Hematopoietic multipotent progenitor cell treated with erythropoietin and hydrocortisone succinate and interleukin-3 and kit ligand, for 8 days (in vitro differentiated cells): ENCODE measurements around the gene HSDL2.
A peak's percentile ranks its signal among the peaks of the same experiment; 100 is the strongest.
"Not testable (repeated sequence)": the region's sequence is repeated elsewhere in the genome, so short reads cannot be mapped to it uniquely, and the experiment has no call there.

ENCODE experiments used
- DNase-seq: peaks from one replicate; pipeline ENCODE4 v3.0.0-alpha.2; 2015

HSDL2 gene

DNA sequence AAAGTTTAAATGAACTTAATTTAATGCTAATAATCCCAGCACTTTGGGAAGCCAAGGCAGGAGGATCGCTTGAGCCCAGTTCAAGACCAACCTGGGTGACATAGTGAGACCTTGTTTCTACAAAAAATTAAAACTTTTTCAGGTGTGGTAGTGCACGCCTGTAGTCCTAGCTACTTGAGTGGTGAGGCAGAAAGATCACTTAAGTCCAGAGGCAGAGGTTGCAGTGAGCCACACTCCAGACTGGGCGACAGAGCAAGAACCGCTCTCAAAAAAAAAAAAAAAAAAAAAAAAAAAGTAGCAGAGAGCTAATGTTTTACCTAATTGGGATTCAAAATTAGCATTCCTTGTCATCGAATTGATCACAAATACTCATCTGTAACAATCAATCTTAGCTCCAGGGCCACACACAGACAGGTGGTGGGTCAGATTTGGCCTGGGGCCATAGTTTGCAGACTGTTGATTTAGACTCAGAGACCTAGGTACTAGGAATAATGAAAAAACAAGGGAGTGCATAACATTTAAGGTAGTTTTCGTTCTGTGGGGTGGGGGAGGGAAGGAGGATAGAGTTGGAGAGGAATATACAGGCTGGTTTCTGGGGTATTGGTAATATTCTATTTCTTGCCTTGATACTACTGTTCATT lies 21.4 kb downstream of the HSDL2 start:
- no peak for DNase-seq

DNA sequence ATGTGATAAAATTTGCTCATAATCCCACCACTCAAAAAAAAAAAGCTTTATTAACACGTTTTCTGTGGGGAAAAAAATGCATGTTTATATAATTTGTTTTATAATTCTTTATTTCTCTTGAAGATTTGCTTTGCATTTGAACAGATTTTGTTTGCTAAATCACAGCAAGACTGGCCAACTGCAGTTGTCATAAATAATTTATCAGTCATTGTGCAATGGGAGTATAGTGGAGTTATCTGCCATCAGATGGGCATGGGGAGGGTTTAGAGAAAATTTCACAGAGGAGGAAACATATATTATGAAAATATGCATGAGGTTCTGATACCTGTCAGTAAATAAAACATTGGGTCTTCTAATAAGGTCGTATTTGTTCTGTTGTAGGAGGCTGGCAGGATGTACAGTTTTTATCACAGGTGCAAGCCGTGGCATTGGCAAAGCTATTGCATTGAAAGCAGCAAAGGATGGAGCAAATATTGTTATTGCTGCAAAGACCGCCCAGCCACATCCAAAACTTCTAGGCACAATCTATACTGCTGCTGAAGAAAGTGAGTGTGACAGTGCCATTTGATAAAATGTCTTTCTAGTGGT lies 23.8 kb downstream of the HSDL2 start:
- no peak for DNase-seq

DNA sequence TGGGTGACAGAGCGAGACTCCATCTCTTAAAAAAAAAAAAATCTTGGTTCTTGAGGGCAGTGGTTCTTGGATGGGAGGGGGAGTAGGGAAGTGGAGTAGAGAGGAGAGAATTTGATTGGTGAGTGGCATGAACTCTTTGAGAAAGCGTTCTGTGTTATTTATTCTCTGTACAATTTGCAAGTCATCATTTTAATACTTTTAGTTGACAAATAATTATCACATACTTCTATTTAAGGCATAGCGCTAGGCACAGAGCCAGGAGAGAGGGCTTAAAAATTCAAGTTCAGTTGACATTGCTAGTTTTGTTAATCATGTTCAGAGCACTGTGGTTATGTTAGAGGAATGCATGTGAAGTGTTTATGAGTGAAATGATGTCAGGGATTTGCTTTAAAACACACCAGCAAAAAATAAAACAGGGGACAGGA lies 24.6 kb downstream of the HSDL2 start:
- no peak for DNase-seq

DNA sequence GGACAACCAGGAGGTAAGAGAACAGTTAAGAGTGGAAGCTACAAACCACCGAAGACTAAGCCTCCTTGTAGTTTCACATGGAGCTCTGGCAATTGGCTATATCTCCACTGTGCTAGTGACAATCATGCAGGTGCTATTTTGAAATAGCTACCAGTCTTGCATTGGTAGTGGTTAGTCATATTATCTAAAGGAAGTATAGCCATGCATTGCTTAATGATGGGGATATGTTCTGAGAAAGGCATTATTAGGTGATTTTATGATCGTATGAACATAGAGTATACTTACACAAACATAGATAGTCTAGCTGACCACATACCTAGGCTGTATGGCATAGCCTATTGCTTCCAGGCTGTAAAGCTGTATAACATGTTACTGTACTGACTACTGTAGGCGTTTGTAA lies 28.4 kb downstream of the HSDL2 start:
- peak; percentile 9 for DNase-seq

DNA sequence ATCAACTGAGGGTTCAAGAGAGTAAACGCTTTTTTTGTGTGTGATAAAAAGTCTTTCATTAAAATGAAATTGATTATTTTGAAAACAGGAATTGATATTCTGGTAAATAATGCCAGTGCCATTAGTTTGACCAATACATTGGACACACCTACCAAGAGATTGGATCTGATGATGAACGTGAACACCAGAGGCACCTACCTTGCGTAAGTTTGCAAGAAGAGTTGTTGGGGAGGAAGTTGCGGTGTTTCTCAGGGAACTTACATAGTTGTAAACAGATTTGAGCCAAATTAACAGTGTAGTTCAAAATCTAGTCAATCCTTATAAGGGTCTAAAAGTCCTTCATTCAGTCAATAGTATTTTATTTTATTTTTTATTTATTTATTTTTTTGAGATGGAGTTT lies 28.9 kb downstream of the HSDL2 start:
- no peak for DNase-seq

DNA sequence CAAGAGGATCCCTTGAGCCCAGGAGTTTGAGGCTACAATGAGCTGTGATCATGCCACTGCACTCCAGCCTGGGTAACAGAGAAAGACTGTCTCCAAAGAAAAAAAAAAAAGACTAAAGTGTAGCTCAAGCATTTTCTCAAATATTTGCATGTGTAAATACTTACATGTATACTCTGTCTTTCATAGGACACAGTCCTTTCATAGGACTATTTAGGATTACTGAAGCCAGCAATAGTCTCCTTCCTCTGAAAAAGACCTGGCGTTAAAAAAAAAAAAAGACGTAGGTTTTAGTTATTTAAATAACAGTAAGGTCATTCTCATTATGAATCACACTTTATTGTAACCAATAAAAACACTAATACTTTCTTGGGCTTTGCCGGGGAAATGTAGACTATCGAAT lies 29.9 kb downstream of the HSDL2 start:
- no peak for DNase-seq

DNA sequence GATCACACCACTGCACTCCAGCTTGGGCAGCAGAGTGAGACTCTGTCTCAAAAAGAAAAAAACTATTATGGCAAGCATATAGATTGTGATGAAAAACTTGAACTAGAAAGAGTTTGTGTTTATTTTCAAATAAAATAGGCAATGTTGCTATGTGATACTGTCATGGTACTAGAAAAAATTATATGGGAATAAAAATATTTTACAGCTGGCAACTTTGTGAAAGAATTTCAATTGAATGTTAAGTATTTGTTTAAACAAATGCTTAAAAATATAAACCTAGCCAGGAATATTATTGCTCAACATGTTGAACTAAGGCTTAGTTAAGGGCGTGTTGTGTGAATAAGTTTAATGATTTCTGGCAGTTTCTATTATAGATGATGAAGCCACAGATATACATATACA lies 31.7 kb downstream of the HSDL2 start:
- no peak for DNase-seq

DNA sequence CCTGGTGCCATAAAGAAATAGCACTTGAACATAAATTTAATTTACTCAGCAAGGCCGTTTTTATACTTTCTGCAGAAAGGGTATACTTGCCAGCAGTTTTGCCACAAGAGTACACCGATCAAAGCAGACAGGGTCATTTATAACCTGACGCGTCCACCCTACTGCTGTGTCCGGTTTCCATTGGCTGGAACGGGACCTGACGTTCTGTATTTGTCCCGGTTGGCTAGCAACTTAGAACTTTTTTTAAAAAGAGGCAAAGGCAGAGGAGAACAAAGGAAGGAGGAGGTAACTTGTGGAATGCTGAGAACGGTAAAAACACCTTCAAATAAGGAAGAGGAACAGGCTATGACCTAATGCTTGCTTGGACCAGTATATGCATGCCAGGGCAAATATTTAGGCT lies 33.8 kb downstream of the HSDL2 start:
- not testable (repeated sequence) for DNase-seq

DNA sequence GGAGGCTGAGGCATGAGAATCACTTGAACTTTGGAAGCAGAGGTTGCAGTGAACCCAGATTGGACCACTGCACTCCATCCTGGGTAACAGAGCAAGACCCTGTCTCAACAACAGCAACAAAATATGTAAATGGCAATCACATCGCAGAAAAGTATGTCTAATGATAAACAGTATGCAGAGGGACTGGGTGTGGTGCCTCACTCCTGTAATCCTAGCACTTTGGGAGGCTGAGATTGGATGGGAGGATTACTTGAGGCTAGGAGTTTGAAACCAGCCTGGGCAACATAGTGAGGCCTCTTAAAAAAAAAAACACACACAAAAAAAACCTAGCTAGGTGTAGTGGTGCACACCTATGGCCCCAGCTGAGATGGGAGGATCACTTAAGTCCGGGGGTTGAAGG lies 40.3 kb downstream of the HSDL2 start:
- DNase-seq = no peak

DNA sequence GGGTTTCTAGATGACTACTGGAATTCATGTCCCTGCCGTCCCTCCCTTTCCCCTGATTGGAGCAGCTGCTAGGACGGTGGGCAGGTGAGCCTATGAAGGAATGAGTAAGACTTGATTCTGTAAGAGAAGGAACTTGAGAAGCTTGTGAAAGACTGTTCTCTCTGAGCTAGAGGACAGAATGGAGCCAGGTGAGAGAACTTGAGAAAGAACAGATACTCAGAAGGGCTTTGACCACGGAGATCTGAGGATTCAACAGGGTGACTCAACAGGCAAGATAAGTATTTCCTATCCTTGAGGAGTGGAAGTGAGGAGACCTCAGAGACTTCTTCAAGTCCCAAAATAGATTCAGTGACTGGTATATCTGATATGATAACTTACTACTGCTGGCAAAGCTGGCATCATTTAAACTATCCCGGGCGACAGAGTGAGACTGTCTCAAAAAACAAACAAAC lies 41.9 kb downstream of the HSDL2 start:
- DNase-seq = peak; percentile 13

DNA sequence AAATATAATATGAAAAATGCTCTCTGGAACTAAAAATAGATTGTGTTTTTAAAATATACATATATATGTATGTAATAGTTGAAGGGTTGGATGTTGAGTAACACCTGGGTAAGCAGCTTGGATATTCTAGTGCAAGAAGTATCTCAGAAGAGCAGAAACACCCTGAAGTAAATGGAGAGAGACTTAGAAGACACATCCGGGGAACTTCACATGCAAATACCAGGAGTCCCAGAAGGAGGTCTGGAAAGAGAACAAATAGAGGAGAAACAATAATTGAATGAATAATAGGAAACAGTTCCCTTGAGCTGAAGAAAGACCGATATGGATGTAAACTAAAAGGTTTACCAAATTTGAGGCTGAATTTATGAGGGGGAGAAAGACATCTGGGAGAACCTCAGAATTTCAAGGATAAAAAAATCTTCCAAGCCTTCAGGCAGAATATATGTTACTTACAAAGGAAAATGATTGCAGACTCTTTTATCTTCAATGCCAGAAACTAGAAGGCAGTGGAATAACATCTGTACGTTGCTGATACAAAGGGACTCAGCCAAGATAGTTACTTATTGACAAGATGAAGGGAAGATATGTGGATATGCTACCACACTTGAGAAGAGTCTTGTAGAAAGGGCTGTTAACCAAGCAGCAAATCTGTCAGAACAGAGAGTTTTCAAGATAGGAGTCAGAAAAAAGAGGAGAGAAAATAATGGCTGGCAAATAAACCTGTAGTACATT lies 42.7 kb downstream of the HSDL2 start:
- peak; percentile 77 for DNase-seq

DNA sequence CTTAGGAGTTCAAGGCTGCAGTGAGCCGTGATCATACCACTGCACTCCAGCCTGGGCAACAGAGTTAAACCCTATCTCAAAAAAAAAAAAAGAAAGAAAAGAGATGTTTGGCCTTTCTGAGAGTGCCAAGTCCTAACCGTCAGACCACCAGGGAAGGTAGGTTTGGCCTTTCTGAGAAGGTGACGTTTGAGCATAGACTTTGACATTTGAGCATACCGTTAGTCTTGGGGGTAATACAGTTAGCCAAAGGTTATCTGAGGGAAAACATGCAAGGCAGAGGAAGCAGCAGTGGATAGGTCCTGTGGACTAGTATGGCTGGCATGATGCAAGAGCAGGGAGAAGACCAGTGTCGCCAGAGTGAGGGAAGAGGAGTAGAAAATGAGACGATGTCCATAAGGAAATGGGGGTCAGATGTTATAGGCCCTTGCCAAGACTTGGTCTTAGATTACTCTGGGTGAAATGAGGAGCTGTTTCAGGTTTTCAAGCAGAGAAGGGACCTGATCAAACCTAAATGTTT lies 50.2 kb downstream of the HSDL2 start:
- DNase-seq = no peak

DNA sequence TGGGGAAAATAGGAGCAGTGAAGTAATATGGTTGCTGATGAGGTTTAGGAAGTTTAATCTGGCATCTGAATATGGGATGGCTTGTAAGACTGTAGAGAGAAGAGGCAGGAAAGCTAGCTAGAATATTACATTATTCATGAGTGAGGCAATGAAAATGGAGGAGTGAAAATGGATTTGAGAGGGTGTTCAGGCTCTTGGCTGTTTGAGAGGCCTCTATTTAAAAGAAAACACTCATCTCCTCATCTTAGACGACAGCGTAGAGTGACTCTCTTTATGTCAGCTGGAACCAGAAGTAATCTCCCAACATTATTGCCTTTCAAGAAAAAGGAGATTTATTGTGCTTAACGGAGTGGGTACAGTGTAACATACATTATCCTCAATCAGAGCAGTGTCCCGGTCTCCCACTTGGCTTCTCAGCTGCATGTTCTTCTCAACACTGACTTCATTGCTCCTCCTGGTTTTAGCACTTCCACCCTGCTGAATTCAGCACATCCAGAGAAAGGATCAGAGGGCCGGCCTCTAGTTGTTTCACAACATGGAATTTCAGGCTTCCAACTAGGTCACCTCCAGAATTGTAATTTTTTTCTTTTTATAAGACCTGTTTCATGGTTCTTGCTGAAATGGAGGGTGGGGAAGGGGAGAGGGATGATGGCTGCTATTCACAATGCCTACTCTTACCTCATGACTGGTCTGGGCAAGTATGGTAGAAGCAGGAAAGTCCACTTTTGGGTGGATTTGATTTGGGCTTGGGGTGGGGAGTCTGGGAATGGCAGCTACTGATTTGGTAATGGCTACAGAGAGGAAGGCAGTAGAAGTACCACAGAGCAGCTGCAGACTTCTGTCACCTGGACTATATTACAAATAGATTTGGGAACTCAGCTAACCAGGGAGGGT lies 53.8 kb downstream of the HSDL2 start:
- DNase-seq = no peak

DNA sequence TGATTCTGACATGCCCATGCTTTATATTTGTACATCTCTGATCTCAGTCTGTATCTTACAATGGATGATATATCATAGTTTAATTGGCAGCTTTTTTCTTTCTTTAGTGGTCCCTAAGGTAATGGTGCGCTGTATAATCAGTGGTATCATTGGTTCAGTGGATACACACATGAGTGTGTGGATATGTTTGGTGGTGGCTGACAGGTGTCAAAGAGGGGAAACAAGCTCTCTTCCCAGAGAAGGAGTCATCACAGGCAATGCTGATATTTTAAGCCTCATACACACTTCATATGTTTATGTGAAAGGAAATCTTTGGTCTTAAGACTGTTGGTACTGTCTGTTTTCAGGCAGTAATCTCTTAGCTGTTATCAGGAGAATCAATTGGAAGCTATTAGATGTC lies 54.6 kb downstream of the HSDL2 start:
- no peak for DNase-seq

DNA sequence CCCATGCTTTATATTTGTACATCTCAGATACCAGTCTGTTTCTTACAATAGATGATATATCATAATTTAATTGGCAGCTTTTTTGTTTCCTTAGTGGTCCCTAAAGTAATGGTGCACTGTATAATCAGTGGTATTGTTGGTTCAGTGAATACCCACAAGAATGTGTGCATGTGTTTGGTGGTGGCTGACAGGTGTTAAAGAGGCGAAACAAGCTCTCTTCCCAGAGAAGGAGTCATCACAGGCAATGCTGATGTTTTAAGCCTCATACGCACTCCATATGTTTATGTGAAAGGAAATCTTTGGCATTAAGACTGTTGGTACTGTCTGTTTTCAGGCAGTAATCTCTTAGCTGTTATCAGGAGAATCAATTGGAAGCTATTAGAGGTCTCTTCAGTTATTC lies 57.5 kb downstream of the HSDL2 start:
- no peak for DNase-seq

DNA sequence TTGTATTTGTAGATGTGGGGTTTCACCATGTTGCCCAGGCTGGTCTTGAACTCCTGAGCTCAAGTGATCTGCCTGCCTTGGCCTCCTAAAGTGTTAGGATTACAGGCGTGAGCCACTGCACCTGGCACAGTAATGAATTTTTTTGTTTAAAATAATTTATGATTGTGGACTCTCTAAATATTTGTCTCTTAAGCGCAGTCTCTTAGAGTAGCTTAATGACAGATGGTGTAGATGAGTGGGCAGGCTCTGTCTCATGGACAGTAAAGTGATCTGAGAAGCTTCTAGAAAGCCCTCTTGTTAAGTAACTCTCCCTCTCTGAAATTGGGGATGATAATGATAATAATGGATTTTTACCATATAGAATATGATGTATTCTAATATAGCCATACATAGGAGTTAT lies 59.3 kb downstream of the HSDL2 start:
- DNase-seq = no peak

DNA sequence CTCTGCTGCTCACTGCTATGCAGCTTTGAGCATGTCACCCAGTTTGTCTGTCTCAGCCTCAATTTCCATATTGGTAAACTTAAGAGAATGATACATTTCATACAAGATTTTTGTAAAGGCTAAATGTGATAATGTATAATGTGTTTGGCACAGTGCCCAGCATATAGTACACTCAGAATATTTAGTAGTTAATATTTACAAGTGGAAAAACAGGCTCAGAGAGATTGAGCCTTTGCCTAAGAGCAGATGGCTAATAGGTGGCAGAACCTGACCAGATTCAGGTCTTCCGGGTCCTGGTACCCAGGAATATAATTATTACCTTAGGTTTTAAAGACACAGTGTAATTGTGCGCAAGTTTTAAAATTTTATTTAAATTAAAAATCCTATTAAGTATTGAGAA lies 59.9 kb downstream of the HSDL2 start:
- peak; percentile 11 for DNase-seq

DNA sequence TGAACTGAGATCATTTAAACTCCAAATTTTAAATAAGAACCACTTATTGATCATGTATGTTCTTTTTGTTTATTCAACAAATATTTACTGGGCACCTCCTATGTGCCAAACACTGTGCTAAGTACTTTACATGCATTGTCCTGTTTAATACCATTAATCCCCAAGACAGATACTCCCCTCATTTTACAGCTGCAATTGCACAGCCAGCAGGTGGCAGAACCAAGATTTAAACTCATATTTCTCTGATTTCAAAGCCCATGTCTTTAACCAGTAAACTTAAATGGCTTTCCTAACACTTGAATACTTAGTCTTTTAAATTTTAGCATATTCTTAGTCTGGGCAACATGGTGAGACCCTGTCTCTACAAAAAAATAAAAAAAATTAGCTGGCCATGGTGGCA lies 63.3 kb downstream of the HSDL2 start:
- DNase-seq = peak; percentile 41

DNA sequence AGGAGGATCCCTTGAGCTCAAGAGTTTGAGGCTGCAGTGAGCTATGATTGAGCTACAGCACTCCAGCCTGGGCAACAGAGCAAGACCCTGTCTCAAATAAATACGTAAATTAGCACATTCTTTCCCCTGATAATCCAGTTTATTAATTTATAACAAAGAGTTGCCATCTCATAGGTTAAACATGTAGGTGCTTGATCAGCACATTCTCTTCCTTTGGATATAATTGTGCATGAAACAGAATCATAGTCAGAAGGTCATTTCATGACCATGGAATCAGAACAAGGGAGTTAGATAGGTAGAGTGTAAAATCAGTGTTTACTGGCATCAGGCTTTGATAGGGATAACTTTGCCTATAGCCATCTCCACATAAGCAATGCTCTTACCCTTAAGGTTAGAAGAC lies 63.7 kb downstream of the HSDL2 start:
- DNase-seq = no peak

DNA sequence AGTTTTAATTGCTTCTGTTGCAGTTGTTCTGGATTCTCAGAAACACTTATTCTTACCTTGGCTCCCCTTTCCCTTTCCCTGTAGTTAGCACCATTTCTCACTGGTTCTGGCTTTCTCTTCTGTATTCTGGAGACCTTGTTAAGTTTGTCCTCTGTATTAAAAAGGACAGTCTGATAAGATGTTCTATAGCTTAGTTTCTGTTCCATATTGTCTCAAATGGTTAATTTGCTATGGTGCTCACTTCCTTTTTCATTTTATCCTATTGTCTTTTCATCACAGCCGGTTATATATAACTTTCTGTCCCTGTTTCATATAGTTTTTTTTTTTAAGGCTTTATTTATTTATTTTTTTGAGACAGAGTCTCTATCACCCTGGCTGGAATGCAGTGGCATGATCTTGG lies 65.3 kb downstream of the HSDL2 start:
- DNase-seq = no peak

DNA sequence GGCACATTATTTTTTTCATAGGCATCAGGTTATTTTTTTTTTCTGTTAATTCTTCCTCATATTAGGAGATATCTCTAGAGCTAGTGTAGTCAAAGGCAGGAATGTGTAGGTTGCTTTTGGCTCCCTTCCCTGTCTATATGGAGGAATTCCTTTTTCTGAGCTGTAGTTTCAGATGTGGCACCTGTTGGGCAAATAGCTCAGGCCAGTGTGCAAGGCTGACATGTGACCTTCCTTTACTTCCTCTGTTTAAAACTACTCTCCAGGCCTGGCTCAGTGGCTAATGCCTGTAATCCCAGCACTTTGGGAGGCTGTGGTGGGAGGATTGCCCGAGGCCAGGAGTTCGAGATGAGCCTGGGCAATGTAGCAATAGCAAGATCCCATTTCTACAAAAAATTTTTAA lies 66.2 kb downstream of the HSDL2 start:
- DNase-seq = no peak

DNA sequence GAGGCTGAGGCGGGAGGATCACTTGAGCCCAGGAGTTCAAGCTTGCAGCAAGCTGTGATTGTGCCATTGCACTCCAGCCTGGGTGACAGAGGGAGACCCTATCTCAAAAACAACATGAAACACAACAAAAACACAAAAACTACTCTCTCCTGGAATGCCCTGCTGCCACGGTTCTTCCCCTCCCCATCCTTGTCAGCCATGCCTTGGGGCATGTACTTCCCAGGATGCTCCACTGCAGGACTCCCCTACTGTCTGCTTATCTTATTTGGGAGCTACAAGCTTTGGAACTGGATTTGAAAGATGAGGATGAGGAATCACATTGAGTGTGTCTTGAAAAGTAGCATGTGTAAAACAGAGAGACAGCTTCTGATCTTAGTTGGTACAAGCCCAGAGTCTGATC lies 66.6 kb downstream of the HSDL2 start:
- no peak for DNase-seq

DNA sequence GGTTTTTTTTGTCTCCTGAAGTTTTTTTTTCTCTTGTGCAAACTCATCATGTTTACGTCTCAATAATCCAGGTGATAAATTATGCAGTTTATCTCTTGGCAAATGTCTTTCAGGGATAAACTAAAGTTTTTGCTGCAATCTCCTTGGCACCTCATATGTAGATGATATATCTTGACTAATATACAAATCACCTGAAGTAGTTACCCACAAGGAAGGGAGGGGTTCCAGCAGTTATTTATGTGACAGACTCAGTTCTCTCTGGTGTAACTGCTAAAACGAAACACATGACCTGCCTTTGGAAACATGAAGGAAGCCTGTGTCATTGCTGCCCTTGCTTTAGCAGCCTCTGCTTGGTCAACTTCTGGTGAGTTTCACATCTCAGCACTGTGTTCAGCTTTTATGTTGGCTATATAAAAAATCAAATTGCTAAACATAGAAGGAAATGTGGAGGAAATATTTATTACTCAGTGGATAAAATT lies 67.4 kb downstream of the HSDL2 start:
- DNase-seq = no peak
